Measurements from ENCODE around the gene SFTA2.

SFTA2 gene

GRCh38 chr6:30887901-30888815 lies 43.8 kb downstream of the SFTA2 start:
- Histone ChIP-seq H3K4me3 (no peak overlapping the region), H3K4me2 (peak overlapping the region; percentile 61), H4K20me1 (peaks cover 47% of the 10 kb centered on the region), H3K4me1 (peaks cover 65% of the 10 kb centered on the region), H3K36me3 (peaks cover 48% of the 10 kb centered on the region), H3K27ac (no peak overlapping the region), H3K9me3 (no peaks in the 10 kb centered on the region), H3K9ac (no peak overlapping the region), H3K27me3 (no peaks in the 10 kb centered on the region)
- no peak for TF ChIP-seq Cebpa-rat (IDR thresholded peaks at IDR 0.05)

- no peak for TF ChIP-seq Cebpa-rat (IDR thresholded peaks at IDR 0.05)
- H3K4me1 ChIP-seq = peaks cover 78% of the 10 kb centered on the region
- peaks cover 47% of the 10 kb centered on the region for H4K20me1 ChIP-seq
- no peaks in the 10 kb centered on the region for H3K9me3 ChIP-seq
- H3K4me3 ChIP-seq = peak overlapping the region; percentile 73; the same call in 1 of the 2 replicates
- peak overlapping the region; percentile 96 for H3K4me2 ChIP-seq
- peaks cover 35% of the 10 kb centered on the region for H3K36me3 ChIP-seq
- H3K27ac ChIP-seq = no peak overlapping the region
- no peaks in the 10 kb centered on the region for H3K27me3 ChIP-seq
- H3K9ac ChIP-seq = peak overlapping the region; percentile 81; the same call in 1 of the 2 replicates
Measured at GRCh38 chr6:30886897-30887255, 45.1 kb downstream of the SFTA2 start.

GRCh38 chr6:30885999-30886896 lies 45.7 kb downstream of the SFTA2 start:
- H3K9me3 ChIP-seq = no peaks in the 10 kb centered on the region
- no peak for TF ChIP-seq Cebpa-rat (IDR thresholded peaks at IDR 0.05)
- H3K4me3 ChIP-seq = peak overlapping the region; percentile 73
- H3K4me2 ChIP-seq = peak overlapping the region; percentile 96
- peaks cover 84% of the 10 kb centered on the region for H3K4me1 ChIP-seq
- peak overlapping the region; percentile 54 for H3K27ac ChIP-seq
- no peaks in the 10 kb centered on the region for H3K27me3 ChIP-seq
- peaks cover 28% of the 10 kb centered on the region for H3K36me3 ChIP-seq
- H3K9ac ChIP-seq = peak overlapping the region; percentile 81
- H4K20me1 ChIP-seq = peaks cover 47% of the 10 kb centered on the region

- Histone ChIP-seq H3K4me2 (peak overlapping the region; percentile 96), H3K27me3 (no peaks in the 10 kb centered on the region), H3K9ac (peak overlapping the region; percentile 81), H3K4me1 (peaks cover 90% of the 10 kb centered on the region), H3K4me3 (peak overlapping the region; percentile 73), H3K9me3 (no peaks in the 10 kb centered on the region), H3K36me3 (peaks cover 21% of the 10 kb centered on the region), H3K27ac (peak overlapping the region; percentile 54), H4K20me1 (peaks cover 47% of the 10 kb centered on the region)
- no peak for TF ChIP-seq Cebpa-rat (IDR thresholded peaks at IDR 0.05)
Measured at GRCh38 chr6:30885481-30885998, 46.4 kb downstream of the SFTA2 start.

GRCh38 chr6:30884521-30885480 lies 47.2 kb downstream of the SFTA2 start:
- peak overlapping the region; percentile 81 for H3K9ac ChIP-seq
- H3K9me3 ChIP-seq = no peaks in the 10 kb centered on the region
- H3K27ac ChIP-seq = peak overlapping the region; percentile 85
- peaks cover 14% of the 10 kb centered on the region for H3K36me3 ChIP-seq
- H3K4me2 ChIP-seq = peak overlapping the region; percentile 96
- H3K27me3 ChIP-seq = no peaks in the 10 kb centered on the region
- peaks cover 90% of the 10 kb centered on the region for H3K4me1 ChIP-seq
- H4K20me1 ChIP-seq = peaks cover 47% of the 10 kb centered on the region
- no peak for TF ChIP-seq Cebpa-rat (IDR thresholded peaks at IDR 0.05)
- peak overlapping the region; percentile 73 for H3K4me3 ChIP-seq

- H3K4me1 ChIP-seq = peaks cover 92% of the 10 kb centered on the region
- H3K27me3 ChIP-seq = no peaks in the 10 kb centered on the region
- no peak for TF ChIP-seq Cebpa-rat (IDR thresholded peaks at IDR 0.05)
- H3K4me2 ChIP-seq = peak within 1 kb of the TSS; percentile 96
- H3K4me3 ChIP-seq = peak within 1 kb of the TSS; percentile 73
- peaks cover 5% of the 10 kb centered on the region for H3K36me3 ChIP-seq
- peaks cover 38% of the 10 kb centered on the region for H4K20me1 ChIP-seq
- peak within 1 kb of the TSS; percentile 85 for H3K27ac ChIP-seq
- no peaks in the 10 kb centered on the region for H3K9me3 ChIP-seq
- peak within 1 kb of the TSS; percentile 81 for H3K9ac ChIP-seq
Measured at GRCh38 chr6:30883685-30884520, 48.1 kb downstream of the SFTA2 start, which contains the start of gene DDR1. DDR1 (plus strand) TSS chr6:30884519; CDS start chr6:30888730, 4,211 bp downstream.

GRCh38 chr6:30882759-30883684 lies 48.9 kb downstream of the SFTA2 start:
- no peak for TF ChIP-seq Cebpa-rat (IDR thresholded peaks at IDR 0.05)
- peak overlapping the region; percentile 85 for H3K27ac ChIP-seq
- H3K36me3 ChIP-seq = no peaks in the 10 kb centered on the region
- H3K27me3 ChIP-seq = no peaks in the 10 kb centered on the region
- H3K4me2 ChIP-seq = peak overlapping the region; percentile 96
- H3K4me3 ChIP-seq = peak overlapping the region; percentile 73
- no peaks in the 10 kb centered on the region for H3K9me3 ChIP-seq
- H4K20me1 ChIP-seq = peaks cover 29% of the 10 kb centered on the region
- peaks cover 92% of the 10 kb centered on the region for H3K4me1 ChIP-seq
- peak overlapping the region; percentile 81 for H3K9ac ChIP-seq
